H9 (cell line): ENCODE results near the gene RPLP1. TPM values are rescaled to one million over a fixed set of nuclear protein-coding genes. Genes with fewer than 3 reads are reported as not detected.

Experiments used
- DNase-seq: peaks from one replicate; pipeline ENCODE4 v3.0.0-alpha.2; 2017
- H2AFZ ChIP-seq: one replicate; pipeline ENCODE4 v1.6.1; 2013; ENCODE audit warnings: mild to moderate bottlenecking, low read length, control low read depth, moderate library complexity
- H2AK5ac ChIP-seq: 2 replicates; pipeline ENCODE4 v1.6.1; 2013; ENCODE audit warnings: low read length, control low read depth, mixed read lengths; ENCODE audit not compliant: insufficient read length
- H2BK120ac ChIP-seq: one replicate; pipeline ENCODE4 v1.6.1; 2013; ENCODE audit warnings: low read depth, mild to moderate bottlenecking, low read length, control low read depth, inconsistent platforms; ENCODE audit not compliant: poor library complexity, severe bottlenecking
- H2BK12ac ChIP-seq: 2 replicates; pipeline ENCODE4 v1.6.1; 2013; ENCODE audit warnings: low read length, control low read depth, mixed read lengths, low read depth; ENCODE audit not compliant: insufficient read length
- H2BK15ac ChIP-seq: 2 replicates; pipeline ENCODE4 v1.6.1; 2013; ENCODE audit warnings: low read depth, low read length, control low read depth
- H2BK20ac ChIP-seq: one replicate; pipeline ENCODE4 v1.6.1; 2013; ENCODE audit warnings: low read depth, mild to moderate bottlenecking, low read length, control low read depth, inconsistent platforms; ENCODE audit not compliant: poor library complexity, severe bottlenecking
- H2BK5ac ChIP-seq: 2 replicates; pipeline ENCODE4 v1.6.1; 2013; ENCODE audit warnings: low read length, control low read depth, mixed read lengths; ENCODE audit not compliant: insufficient read length
- H3K14ac ChIP-seq: 2 replicates; pipeline ENCODE4 v1.6.1; 2013; ENCODE audit warnings: low read length, control low read depth; ENCODE audit not compliant: insufficient read depth
- H3K18ac ChIP-seq: 2 replicates; pipeline ENCODE4 v1.6.1; 2013; ENCODE audit warnings: low read depth, mild to moderate bottlenecking, mixed read lengths, low read length, control low read depth; ENCODE audit not compliant: insufficient read length
- H3K23ac ChIP-seq: 2 replicates; pipeline ENCODE4 v1.6.1; 2013; ENCODE audit warnings: low read length, control low read depth, mixed read lengths, low read depth; ENCODE audit not compliant: insufficient read length
- H3K23me2 ChIP-seq: 2 replicates; pipeline ENCODE4 v1.6.1; 2013; ENCODE audit warnings: low read depth, mild to moderate bottlenecking, mixed read lengths, low read length, control low read depth; ENCODE audit not compliant: insufficient read length, poor library complexity, severe bottlenecking
- H3K27ac ChIP-seq: 2 replicates; pipeline ENCODE4 v1.5.1; 2013; ENCODE audit warnings: low read length, control low read depth, mixed read lengths, low read depth; ENCODE audit not compliant: insufficient read length
- H3K27me3 ChIP-seq: 2 replicates; pipeline ENCODE4 v1.6.1; 2013; ENCODE audit warnings: low read length, control low read depth, inconsistent platforms; ENCODE audit not compliant: insufficient read depth
- H3K4ac ChIP-seq: 2 replicates; pipeline ENCODE4 v1.6.1; 2013; ENCODE audit warnings: low read depth, mild to moderate bottlenecking, control low read depth, inconsistent platforms, low read length, moderate library complexity
- H3K4me1 ChIP-seq: 2 replicates; pipeline ENCODE4 v1.6.1; 2013; ENCODE audit warnings: low read length, control low read depth, inconsistent platforms; ENCODE audit not compliant: insufficient read depth
- H3K4me2 ChIP-seq: 2 replicates; pipeline ENCODE4 v1.6.1; 2013; ENCODE audit warnings: low read length, control low read depth, mixed read lengths; ENCODE audit not compliant: insufficient read length, insufficient read depth
- H3K56ac ChIP-seq: 2 replicates; pipeline ENCODE4 v1.6.1; 2013; ENCODE audit warnings: low read depth, mild to moderate bottlenecking, mixed read lengths, low read length, control low read depth; ENCODE audit not compliant: insufficient read length
- H3K79me1 ChIP-seq: 2 replicates; pipeline ENCODE4 v1.6.1; 2013; ENCODE audit warnings: low read depth, mild to moderate bottlenecking, moderate library complexity, low read length, control low read depth, inconsistent platforms; ENCODE audit not compliant: insufficient read depth, poor library complexity, severe bottlenecking
- H3K79me2 ChIP-seq: 2 replicates; pipeline ENCODE4 v1.6.1; 2013; ENCODE audit warnings: low read length, control low read depth, inconsistent platforms; ENCODE audit not compliant: insufficient read depth
- H3K9ac ChIP-seq: 2 replicates; pipeline ENCODE4 v1.6.1; 2013; ENCODE audit warnings: low read length, control low read depth, mixed read lengths; ENCODE audit not compliant: insufficient read length; ENCODE audit errors: extremely low read depth
- H3K9me3 ChIP-seq: one replicate; pipeline ENCODE4 v1.6.1; 2013; ENCODE audit warnings: low read depth, low read length, inconsistent platforms; ENCODE audit not compliant: control insufficient read depth
- H3T11ph ChIP-seq: one replicate; pipeline ENCODE4 v1.6.1; 2013; ENCODE audit warnings: mild to moderate bottlenecking, low read length, control low read depth, inconsistent platforms
- H4K20me1 ChIP-seq: one replicate; pipeline ENCODE4 v1.6.1; 2013; ENCODE audit not compliant: control insufficient read depth, insufficient read length, insufficient read depth
- H4K5ac ChIP-seq: 2 replicates; pipeline ENCODE4 v1.6.1; 2013; ENCODE audit warnings: low read depth, mild to moderate bottlenecking, mixed read lengths, low read length, control low read depth; ENCODE audit not compliant: insufficient read length
- H4K8ac ChIP-seq: replicated peaks from 2 replicates; pipeline ENCODE4 v1.6.1; 2013; ENCODE audit warnings: low read length, control low read depth, mixed read lengths, low read depth; ENCODE audit not compliant: insufficient read length
- H4K91ac ChIP-seq: 2 replicates; pipeline ENCODE4 v1.6.1; 2013; ENCODE audit warnings: low read depth, mild to moderate bottlenecking, moderate library complexity, mixed read lengths, low read length, control low read depth; ENCODE audit not compliant: insufficient read length
- H3K27ac Mint-ChIP-seq, 3 experiments: 2 replicates in 2 of 3; 3 replicates in 1 of 3; pipeline ENCODE4 v1.8.0; 2020 to 2021; ENCODE audit warnings: mixed read lengths in 3 of 3, mild to moderate bottlenecking in 1 of 3, moderate library complexity in 1 of 3
- H3K27me3 Mint-ChIP-seq: 2 replicates; pipeline ENCODE4 v1.8.0; 2021; ENCODE audit warnings: low read depth, mild to moderate bottlenecking, moderate library complexity, mixed read lengths
- H3K36me3 Mint-ChIP-seq, 3 experiments: 2 replicates in 2 of 3; 3 replicates in 1 of 3; pipeline ENCODE4 v1.8.0; 2020 to 2021; ENCODE audit warnings: low read depth in 3 of 3, mixed read lengths in 3 of 3; ENCODE audit not compliant: insufficient read depth in 1 of 3
- H3K4me1 Mint-ChIP-seq, 2 experiments: 2 replicates each; pipeline ENCODE4 v1.8.0; 2020; ENCODE audit warnings: mixed read lengths in 2 of 2
- H3K4me3 Mint-ChIP-seq, 2 experiments: 2 replicates in 1 of 2; 3 replicates in 1 of 2; pipeline ENCODE4 v1.8.0; 2020 to 2021; ENCODE audit warnings: mild to moderate bottlenecking in 2 of 2, mixed read lengths in 2 of 2, moderate library complexity in 1 of 2
- H3K9me3 Mint-ChIP-seq, 2 experiments: 2 replicates in 1 of 2; 3 replicates in 1 of 2; pipeline ENCODE4 v1.8.0; 2020; ENCODE audit warnings: mild to moderate bottlenecking in 2 of 2, mixed read lengths in 2 of 2, moderate library complexity in 1 of 2
- WGBS: extraction: QIAGEN DNeasy Blood & Tissue Kit; methylation state at CpG from one replicate; pipeline ENCODE4 v1.1.7; 2013; ENCODE audit warnings: missing lambda C conversion rate, low lambda C conversion rate, mixed read lengths; ENCODE audit not compliant: insufficient read length; ENCODE audit errors: extremely low coverage; 5-methylcytosine and 5-hydroxymethylcytosine counted together
- total RNA-seq: library from RNA; stranded (reverse); gene quantifications from 2 replicates; pipeline ENCODE4 v1.2.1, GENCODE V29; 2021
- TF ChIP-seq, protein P1 (sequence below): fragments of 200-600 bp; sonication (generic); conservative IDR thresholded peaks from 3 replicates; pipeline ENCODE4 v1.8.0; 2021; ENCODE audit warnings: antibody characterized with exemption, mild to moderate bottlenecking

The RPLP1 gene
- total RNA-seq, 1 experiment from 2014 or later = 1,715 TPM

DNA sequence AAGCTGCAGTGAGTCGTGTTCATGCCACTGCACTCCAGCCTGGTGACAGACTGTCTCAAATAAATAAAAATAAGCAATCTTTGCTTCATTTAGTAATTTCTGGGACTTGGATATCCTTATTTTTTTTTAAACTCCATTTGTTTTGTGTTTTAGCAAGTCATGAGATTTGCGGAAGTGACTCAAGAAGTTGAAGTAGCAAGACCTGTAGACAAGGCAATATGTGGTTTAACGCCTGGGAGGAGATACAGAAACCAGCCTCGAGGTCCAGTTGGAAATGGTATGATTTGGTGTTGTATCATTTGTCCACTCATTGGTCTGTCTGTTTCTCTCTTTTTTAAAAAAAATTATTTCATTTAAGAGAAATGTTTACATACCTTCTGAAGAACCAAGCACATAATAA, 16.6 kb upstream of the RPLP1 start:
- TF ChIP-seq, protein P1, sequence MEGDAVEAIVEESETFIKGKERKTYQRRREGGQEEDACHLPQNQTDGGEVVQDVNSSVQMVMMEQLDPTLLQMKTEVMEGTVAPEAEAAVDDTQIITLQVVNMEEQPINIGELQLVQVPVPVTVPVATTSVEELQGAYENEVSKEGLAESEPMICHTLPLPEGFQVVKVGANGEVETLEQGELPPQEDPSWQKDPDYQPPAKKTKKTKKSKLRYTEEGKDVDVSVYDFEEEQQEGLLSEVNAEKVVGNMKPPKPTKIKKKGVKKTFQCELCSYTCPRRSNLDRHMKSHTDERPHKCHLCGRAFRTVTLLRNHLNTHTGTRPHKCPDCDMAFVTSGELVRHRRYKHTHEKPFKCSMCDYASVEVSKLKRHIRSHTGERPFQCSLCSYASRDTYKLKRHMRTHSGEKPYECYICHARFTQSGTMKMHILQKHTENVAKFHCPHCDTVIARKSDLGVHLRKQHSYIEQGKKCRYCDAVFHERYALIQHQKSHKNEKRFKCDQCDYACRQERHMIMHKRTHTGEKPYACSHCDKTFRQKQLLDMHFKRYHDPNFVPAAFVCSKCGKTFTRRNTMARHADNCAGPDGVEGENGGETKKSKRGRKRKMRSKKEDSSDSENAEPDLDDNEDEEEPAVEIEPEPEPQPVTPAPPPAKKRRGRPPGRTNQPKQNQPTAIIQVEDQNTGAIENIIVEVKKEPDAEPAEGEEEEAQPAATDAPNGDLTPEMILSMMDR = no peak
- no peaks in the 10 kb centered on the region for H4K20me1 ChIP-seq
- H3K27me3 Mint-ChIP-seq = no peaks in the 10 kb centered on the region
- no peaks in the 10 kb centered on the region for H3K23me2 ChIP-seq
- no peak overlapping the region for H2BK15ac ChIP-seq
- no peak for DNase-seq
- no peak overlapping the region for H2AK5ac ChIP-seq
- H3K4me2 ChIP-seq = no peak overlapping the region
- H3K14ac ChIP-seq = no peak overlapping the region
- H3K9me3 Mint-ChIP-seq = no peaks in the 10 kb centered on the region
- H3K23ac ChIP-seq = no peak overlapping the region
- H2AFZ ChIP-seq = no peak overlapping the region
- H3K27ac Mint-ChIP-seq = 0 out of 7 replicates have a peak overlapping the region, but pooled peaks of 1 of the 3 experiments have one; percentile 22
- WGBS = no CpG with 5 or more reads among the region's 4 CpGs
- H3K4me3 Mint-ChIP-seq = no peak overlapping the region
- no peaks in the 10 kb centered on the region for H3K79me1 ChIP-seq
- no peak overlapping the region for H2BK5ac ChIP-seq
- H4K5ac ChIP-seq = no peak overlapping the region
- H3K79me2 ChIP-seq = no peaks in the 10 kb centered on the region
- H3K9me3 ChIP-seq = no peaks in the 10 kb centered on the region
- no peaks in the 10 kb centered on the region for H3K4me1 ChIP-seq
- H3K9ac ChIP-seq = no peak overlapping the region
- H3K4me1 Mint-ChIP-seq = no peaks in the 10 kb centered on the region
- peaks cover 43 to 83% (median 83%) of the 10 kb centered on the region in 3 experiments for H3K36me3 Mint-ChIP-seq
- no peak overlapping the region for H3T11ph ChIP-seq
- H3K27me3 ChIP-seq = no peaks in the 10 kb centered on the region
- H3K18ac ChIP-seq = no peak overlapping the region
- H4K8ac ChIP-seq = no peak overlapping the region
- H3K27ac ChIP-seq = no peak overlapping the region
- H2BK12ac ChIP-seq = no peak overlapping the region
- H4K91ac ChIP-seq = no peak overlapping the region
- no peak overlapping the region for H3K4ac ChIP-seq
- no peak overlapping the region for H2BK20ac ChIP-seq
- no peak overlapping the region for H2BK120ac ChIP-seq
- H3K56ac ChIP-seq = no peak overlapping the region
